GM19468 (cell line): ENCODE measurements around the gene SGMS1.
"Not testable (repeated sequence)": the region's sequence is repeated elsewhere in the genome, so short reads cannot be mapped to it uniquely, and the experiment has no call there.

Source experiments
- ATAC-seq: cut with Tn5 transposase; IDR thresholded peaks from one replicate; pipeline ENCODE4 v1.9.1; 2021; ENCODE audit warnings: mild to moderate bottlenecking, moderate library complexity, moderate number of reproducible peaks; ENCODE audit not compliant: unreplicated experiment; ENCODE audit errors: extremely low read depth

Gene SGMS1

DNA sequence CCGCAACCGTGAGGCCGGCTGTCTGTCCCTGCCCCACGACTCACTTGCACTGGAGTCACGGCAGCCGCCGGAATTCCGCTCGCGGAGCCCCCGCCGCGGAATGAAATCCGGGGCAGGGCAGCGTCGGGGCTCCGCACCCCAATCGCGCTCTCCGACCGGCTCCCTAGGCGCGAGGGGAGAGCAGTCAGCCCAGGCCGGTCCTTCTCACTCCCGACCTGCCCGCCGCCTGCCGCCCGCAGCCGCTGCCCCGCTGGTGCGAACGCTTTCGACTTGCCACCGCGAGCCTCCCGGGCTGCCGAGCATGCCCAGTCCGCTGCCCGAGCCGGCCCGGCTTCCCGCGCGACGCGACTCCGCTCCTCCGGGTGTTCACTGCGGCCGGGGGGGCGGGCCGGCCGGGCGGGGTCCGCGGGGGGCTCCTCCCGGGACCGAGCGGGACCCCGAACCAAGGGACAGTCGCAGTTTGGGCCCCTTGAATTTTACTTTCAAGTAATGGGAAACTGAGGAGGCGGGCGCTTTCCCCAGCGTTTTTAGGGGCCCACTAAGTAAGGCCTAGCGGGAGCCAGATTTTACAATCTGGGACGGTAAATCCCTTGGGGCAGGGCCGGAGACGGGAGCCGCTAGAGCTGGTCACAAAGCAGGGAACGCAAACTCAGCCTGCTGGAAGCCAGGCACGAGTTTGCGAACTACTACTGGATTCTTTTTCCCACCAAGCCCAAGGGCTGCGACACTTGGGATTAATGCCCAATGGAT, at the start of gene SGMS1:
SGMS1 (minus strand) TSS at position 294 of the 750 bp plus-strand sequence. CDS start 279,842 bp downstream, outside the sequence.
- peak; percentile 7 for ATAC-seq

DNA sequence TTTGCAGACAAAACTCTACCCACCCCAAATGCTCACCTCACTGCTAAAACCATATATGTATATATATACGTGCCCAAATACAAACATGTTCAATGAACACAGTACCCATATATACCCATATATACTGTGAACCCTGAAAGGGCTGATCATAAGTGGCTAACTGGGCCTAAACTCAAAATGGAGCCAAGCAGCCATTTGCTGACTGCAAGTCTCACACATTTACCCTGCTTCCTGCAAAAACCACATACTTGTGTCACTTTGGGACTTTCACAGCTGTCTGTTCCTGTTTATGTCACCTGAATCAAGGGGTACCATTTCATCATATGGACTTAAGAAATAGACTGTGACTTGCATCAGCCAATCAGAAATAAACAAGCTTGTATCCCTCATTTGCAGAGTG, 48.4 kb upstream of the SGMS1 start:
- not testable (repeated sequence) for ATAC-seq

DNA sequence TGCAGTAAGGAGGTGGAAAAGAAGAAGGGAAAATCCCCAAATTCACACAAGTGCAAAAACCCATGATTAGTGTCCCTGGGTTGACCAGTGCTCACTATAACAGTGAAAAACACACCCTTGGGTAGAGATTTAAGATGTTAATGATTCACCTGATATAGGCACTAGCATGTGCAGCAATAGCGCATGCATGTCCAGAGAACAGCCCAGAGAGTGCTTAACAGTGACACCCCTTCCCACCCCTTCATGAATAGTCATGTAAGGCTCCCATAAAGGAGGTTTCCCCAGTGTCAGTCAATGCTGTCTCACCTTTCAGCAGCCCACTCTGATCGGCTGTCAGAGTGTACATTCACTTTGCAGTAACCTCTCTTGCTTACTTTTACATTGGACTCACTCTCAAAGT, 47.9 kb upstream of the SGMS1 start:
- not testable (repeated sequence) for ATAC-seq

DNA sequence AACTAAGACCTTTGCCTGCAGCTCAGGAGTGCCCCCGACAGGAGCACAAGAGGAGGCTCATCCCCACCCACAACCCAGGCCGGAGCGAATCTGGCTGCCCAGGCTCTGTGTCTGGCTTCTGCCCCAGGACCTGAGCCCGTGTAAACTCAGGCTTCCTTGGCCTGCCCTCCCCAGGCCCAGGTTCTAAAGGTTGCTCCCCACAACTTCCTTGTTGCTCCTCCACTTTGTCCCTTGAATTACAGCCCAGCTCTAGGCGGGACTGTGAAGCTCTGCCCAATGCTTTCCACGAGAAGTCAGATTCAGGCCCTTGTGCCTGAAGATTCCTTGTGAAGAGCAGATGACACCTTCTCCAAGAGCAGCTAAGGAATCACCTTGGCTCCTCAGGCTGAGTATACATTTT, 46.2 kb upstream of the SGMS1 start:
- not testable (repeated sequence) for ATAC-seq

DNA sequence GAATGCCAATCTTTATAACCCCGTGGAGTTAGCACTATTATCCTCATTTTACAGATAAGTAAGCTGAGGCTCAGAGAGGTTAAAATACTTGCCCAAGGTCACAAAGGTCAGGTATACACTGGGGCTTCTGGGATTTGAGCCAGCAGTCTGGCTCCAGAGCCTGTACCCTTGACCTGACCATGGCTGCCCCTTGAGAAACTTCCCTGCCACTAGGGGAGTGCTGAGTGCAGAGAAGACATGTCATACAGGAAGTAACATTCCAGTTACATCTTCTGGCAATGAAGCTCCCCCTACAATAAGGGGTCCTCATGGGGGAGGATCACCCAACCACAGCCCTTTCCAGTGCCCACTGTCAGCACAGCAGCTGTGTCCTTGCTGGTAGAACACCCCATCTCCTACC, 43.6 kb upstream of the SGMS1 start:
- ATAC-seq = not testable (repeated sequence)

DNA sequence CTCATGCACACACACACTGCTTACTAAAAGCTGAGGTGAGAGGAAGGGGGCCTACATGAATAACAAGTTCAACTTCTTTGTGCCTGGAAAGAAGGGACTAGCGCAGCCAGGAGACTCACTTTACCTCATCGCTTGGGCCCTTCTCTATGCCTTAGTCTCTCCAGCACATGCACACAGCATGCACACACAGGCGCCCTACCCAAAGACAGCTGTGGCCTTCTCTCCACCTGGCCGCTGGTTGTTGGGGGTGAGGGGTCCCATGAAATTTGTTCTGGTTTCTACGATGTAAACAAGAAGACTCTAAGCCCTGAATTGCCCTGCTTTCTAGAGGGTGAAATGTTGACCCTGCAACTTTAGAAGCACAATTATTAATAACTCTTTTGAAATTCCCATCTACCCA, 38.7 kb upstream of the SGMS1 start:
- ATAC-seq = not testable (repeated sequence)

DNA sequence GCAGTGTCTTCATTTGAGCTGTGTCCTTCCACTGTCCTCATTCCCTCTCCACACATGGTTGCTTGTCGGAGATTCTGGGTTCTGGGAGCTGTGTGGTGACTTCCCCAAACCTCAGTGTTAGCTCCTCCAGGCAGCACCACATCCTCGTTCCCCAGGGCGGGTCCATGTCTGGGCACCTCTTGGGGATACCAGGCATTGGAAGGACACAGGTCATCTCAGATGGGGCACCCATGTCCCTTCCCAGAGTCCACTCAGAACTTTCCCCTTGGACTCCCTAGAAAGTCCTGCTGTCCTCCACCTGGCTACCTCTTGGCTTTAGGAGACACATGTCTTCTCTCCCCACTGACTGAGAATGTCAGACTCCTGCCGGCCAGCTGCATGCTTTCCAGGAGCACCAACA, 37.8 kb upstream of the SGMS1 start:
- not testable (repeated sequence) for ATAC-seq

DNA sequence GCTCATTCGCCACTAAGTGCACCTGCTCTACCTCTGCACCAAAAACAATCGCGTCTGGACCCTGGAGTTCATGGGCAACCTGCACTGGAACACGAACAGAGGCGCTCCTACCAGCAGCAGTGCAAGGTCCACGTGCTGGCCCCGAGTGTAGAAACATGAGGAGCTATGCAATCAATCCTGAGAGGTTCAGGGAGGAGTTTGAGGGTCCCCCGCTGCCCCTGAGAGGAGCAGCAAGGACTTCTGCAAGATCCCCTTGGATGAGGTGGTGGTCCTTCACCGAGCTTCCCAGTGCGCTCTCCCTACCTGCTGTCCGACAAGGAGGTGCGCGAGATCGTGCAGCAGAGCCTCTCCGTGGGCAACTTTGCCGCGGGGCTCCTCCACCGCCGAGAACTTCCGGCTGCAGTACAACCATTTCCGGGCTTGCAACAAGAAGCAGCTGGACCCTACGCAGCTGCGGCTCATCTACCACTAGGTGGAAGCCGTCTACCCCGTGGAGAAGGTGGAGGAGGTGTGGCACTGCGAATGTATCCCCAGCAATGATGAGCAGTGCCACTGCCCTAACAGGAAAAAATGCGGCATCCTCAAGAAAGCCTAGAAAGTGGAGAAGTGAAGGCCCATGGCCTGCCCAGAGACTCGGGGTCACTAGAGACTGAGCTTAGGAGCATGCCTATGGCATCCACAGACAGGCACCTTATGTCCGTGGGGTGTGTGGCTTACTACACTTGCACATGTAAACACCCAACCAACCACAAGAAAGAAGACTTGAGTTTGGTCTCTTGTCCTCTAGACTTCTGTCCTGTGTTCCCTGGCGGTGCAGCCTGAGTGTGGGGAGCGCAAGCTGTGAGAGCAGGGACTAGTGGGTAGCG, 36.3 kb upstream of the SGMS1 start:
- ATAC-seq = peak; percentile 98

DNA sequence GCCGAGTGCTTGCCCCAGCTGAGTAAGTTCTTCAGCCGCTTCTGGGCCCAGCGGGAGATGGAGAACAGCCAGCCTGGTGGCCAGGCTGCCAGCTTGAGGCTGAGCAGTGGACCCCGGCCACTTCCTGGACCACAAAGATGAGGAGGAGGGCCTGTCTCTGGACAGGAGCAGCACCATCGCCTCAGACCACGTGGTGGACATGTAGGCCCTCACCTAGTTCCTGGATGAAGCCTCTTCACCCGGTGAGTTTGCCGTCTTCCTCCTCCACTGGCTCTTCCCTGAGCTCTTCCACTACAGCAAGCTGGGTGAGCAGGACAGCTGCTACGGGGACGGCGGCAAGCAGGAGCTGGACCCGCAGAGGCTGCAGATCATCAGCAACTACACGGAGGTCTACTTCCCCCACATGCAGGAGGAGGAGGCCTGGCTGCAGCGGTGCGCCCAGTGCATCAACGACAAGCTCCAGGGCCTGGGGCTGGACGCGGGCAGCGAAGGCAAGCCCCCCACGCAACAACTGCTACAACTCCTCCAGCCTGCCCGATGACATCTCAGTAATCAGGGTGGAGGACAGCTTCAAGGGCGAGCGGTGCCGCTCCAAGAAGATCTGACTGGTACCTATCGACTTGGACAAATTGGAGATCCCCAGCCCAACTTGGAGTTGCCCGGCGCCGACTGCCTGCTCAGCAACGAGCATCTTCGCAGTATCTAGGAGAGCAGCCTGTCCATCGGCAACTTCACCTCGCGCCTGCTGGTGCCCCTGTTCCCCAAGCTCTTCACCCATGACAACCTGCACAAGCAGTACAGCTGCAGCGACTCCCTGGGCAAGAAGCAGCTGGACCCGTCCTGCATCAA, 35.5 kb upstream of the SGMS1 start:
- not testable (repeated sequence) for ATAC-seq

DNA sequence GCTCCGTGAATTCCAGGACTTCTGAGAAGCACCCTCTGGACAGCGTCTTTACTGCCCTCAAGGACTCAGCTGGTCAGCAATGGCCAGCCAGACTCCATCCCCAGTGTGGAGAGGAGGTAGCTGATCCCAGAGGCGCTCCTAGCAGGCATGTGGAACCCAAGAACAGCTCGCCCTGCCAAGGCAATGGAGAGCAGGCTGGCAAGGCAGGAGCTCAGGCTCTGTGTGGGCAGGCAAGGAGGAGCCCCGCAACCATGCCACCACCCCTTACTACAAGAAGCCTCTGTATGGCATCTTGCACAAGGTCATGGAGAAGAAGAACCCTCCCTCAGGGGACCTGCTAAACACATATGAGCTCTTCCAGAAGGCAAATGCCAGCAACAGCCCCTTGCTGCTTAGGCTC, 34.4 kb upstream of the SGMS1 start:
- ATAC-seq = no peak

DNA sequence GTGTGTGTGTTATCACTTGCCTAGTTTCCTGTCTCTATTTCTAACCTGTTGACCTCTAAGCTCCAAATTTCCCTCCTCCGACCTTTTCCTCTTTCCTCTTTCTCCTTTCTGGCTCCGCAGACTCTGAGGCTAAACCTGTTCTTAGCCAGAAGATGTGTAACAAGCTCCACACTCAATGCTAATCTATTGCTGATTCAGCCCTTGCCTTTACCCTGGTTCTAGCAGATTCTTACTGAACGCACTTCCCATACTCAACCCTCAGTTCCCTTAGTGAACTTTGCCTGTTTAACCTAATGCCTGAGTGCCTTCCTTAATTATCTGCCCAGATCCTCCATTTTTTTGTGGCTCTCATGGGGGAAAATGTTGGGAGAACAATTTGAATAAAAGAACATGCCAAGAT, 30.0 kb upstream of the SGMS1 start:
- ATAC-seq = no peak

DNA sequence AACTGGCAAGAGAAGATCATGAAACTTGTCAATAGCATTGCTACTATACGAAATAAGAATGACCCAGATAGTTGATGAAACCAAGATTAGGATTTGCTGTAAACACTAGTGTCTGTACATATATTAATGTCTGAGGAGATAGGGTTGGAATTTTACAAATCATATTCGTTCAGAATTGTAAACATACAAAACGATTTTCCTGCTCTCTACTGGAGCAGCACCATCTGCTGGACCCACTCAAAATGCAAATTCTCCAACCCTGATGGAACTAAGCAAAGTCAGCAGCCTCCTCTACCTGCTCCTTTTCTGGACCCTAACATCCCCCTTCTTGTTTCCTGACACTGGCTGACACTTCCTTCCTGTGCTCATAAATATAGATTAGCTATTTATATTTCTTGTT, 29.4 kb upstream of the SGMS1 start:
- no peak for ATAC-seq

DNA sequence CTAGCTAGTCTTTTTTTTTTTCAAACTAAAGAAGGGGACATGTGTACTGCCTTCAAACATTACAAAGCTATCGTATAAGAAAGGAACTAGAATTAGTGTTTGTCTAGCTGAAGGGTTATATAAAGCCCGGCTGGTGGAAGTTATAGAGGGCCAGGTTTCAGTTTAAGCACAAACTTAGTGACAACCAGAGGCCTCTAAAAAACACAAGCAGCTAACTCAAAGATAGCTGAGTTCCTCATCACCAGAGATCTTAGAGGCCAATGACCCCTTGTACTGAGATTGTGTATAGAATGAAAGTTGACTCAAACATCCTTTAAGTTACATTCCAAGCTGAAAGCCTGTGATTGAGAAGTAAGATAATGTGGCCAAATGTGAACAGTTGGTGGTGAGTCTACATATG, 28.1 kb upstream of the SGMS1 start:
- no peak for ATAC-seq

DNA sequence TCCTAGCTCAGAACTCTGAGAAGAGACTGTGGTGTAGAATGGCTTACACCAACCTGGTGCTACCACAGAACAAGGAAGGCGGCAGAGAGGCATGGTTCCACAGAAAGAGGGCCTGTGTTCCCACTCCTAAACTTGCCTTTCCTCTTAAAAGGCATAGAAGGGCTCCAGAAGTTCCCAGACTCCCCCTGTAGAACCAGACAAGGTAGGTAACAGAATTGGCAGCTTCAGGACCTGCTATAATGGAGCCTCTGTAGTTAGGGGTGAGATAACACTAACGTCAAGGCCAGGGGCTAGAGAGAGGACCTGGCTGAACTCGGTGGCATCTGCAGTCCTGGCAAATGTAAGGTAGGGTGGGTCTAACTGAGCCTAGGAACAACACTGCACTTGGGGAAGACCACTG, 26.7 kb upstream of the SGMS1 start:
- no peak for ATAC-seq

DNA sequence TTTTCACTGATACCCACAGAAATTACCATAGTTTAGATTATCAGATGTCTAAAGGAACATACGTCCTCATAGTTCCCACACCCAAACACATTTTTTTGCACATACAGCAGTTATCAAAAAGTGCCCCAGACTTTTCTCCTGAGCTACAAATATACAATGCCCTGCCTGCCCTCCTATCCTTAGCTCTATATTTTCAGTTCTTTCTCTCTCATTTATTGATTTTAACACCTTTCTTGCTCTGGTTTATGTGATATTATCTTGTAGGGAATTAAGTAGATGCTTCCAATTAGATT, 25.1 kb upstream of the SGMS1 start:
- ATAC-seq = no peak

DNA sequence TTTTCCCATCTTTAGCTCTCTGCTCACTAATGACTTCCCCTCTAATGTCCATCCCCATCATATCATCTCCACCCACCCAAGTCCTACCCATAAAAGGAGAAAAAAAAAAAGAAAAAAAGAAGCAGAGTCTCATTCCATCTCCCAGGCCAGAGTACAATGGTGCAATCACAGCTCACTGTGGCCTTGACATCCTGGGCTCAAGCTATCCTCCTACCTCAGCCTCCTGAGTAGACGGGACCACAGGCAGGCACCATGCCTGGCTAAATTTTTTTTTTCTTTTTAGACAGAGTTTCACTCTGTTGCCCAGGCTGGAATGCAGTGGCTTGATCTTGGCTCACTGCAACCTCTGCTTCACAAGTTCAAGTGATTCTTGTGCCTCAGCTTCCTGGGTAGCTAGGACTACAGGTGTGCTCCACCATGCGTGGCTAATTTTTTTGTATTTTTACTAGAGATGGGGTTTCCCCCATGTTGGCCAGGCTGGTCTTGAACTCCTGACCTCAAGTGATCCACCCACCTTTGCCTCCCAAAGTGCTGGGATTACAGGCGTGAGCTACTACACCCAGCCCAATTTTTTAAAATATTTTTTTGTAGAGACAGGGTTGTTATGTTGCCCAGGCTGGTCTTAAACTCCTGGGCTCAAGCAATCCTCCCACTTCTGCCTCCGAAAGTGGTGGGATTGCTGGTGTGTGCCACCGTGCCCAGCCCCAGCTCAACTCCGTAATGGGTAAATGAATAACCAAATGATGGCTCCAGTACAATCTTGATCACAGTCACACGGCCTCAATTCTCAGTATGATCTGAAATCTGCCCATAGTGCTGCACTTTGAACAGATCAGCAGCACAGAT, 24.6 kb upstream of the SGMS1 start:
- peak; percentile 60 for ATAC-seq

DNA sequence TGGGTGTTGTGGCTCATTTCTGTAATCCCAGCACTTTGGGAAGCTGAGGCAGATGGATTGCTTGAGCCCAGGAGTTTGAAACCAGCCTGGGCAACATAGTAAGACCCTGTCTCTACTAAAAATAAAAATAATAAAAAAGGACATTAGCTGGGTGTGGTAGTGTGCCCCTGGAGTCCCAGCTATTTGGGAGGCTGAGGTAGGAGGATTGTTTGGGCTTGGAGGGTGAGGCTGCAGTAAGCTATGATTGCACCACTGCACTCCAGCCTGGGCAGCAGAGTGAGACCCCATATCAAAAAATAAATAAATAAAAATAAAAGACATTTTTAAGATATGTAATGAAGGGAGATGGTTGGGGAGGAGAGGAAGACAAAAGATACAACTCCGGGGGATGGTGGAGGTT, 23.6 kb upstream of the SGMS1 start:
- ATAC-seq = not testable (repeated sequence)

DNA sequence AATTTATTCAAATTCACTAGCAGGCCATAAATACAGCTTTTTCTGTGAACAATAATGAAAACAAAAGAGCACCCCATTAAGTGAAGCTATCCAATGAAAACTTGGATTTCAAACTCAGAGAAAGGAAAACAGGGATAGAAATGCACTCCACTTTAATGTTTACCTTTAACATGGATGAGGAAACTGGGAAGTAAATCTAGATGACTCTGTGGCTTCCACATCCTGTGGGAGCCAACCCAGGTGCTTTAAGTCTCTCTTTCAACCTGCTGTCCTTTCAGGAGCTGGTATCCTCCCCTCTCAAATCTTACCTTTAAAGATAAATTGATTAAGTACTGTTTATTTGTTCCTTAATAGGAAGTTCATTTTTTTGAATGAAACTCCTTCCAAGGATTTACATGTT, 21.5 kb upstream of the SGMS1 start:
- ATAC-seq = no peak

DNA sequence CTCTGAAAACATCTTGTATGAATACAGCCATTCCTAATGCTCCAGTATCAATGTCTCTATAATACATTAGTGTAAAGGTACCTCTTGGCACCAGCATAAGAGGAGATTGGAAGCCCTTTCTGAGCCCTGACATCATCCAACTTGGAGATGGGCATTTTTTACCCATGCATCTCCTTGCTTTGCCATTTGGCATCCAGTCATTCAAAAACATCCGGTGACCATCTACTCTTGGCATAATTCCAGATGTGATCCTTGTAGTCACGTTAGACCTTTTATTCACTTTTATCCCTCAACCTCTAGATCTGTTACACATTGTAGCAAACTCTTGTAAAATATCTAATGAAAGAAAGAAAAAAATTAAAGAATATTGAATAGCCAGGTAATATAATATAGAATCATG, 17.9 kb upstream of the SGMS1 start:
- no peak for ATAC-seq

DNA sequence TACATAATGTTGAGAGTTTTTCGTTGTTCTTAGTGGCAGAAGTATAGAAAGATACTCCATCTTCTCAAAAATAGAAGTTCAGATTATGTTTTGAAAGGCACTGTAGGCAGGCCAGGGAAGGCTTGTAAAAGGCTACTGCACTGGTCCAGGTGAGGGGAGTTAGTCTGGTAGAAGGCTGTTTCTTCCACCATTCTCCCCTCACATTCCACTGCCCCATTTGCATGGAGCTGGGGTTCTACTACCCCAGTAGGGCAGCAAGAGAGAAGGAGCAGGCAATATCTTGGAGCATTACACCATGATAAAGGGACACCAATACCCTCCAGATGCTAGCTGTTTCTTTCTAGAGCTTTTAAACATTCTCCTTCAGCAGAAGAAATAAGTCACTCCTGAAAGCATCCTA, 16.5 kb upstream of the SGMS1 start:
- ATAC-seq = no peak
